OCI-LY7 (cell line): ENCODE data around the gene IARS2. TPM values are rescaled to one million over a fixed set of nuclear protein-coding genes. Genes with fewer than 3 reads are reported as not detected.

Experiments
- BruUV-seq: library from RNA; stranded (reverse); fragments of 400-500 nt; replicated peaks from 2 replicates; lab custom pipeline; 2021; lab: Mats Ljungman, UMichigan
- CTCF ChIA-PET: fragments of 300-600 bp; sonication (Branson Sonifier 250); formaldehyde crosslinking; loops from one replicate; lab custom pipeline; 2022; ENCODE audit warnings: antibody characterized with exemption; ENCODE audit not compliant: unreplicated experiment; lab: Charles Lee
- POLR2A ChIA-PET: fragments of 300-600 bp; sonication (Branson Sonifier 250); formaldehyde crosslinking; loops from one replicate; lab custom pipeline; 2022; ENCODE audit warnings: antibody characterized with exemption; lab: Charles Lee
- DNase-seq: peaks from one replicate; pipeline ENCODE4 v3.0.0-alpha.2; 2015; ENCODE audit warnings: low spot score
- H2AFZ ChIP-seq: fragments of 200-600 bp; sonication (generic), shearing (Covaris generic); 2 replicates; pipeline ENCODE4 v1.6.1; 2014; ENCODE audit warnings: mild to moderate bottlenecking, antibody characterized with exemption, low read length, moderate library complexity
- H3K27ac ChIP-seq: fragments of 200-600 bp; sonication (generic); 2 replicates; pipeline ENCODE4 v1.5.1; 2014; ENCODE audit warnings: mixed run types, low read depth, mild to moderate bottlenecking, moderate library complexity, low read length, inconsistent platforms; ENCODE audit not compliant: poor library complexity, severe bottlenecking
- H3K36me3 ChIP-seq: fragments of 200-600 bp; sonication (generic); 2 replicates; pipeline ENCODE4 v1.6.1; 2014; ENCODE audit warnings: mild to moderate bottlenecking, antibody characterized with exemption, low read length, moderate library complexity, mixed read lengths; ENCODE audit not compliant: insufficient read depth
- H3K4me1 ChIP-seq: fragments of 200-600 bp; sonication (generic); 2 replicates; pipeline ENCODE4 v1.5.1; 2014; ENCODE audit warnings: mild to moderate bottlenecking, low read length; ENCODE audit not compliant: insufficient read depth, poor library complexity, severe bottlenecking
- H3K4me2 ChIP-seq: fragments of 200-600 bp; sonication (generic); 2 replicates; pipeline ENCODE4 v1.6.1; 2014; ENCODE audit warnings: mild to moderate bottlenecking, low read length
- H3K4me3 ChIP-seq: fragments of 200-600 bp; sonication (generic); 2 replicates; pipeline ENCODE4 v1.5.1; 2014; ENCODE audit warnings: mild to moderate bottlenecking, low read depth, low read length; ENCODE audit not compliant: poor library complexity, severe bottlenecking
- H3K79me2 ChIP-seq: fragments of 200-600 bp; sonication (generic); 2 replicates; pipeline ENCODE4 v1.6.1; 2016; ENCODE audit warnings: low read depth, mild to moderate bottlenecking, low read length, moderate library complexity, mixed read lengths; ENCODE audit not compliant: insufficient read depth
- H3K9me2 ChIP-seq: fragments of 200-600 bp; sonication (generic); 2 replicates; pipeline ENCODE4 v1.6.1; 2016; ENCODE audit warnings: mild to moderate bottlenecking, low read length, mixed read lengths; ENCODE audit not compliant: insufficient read depth
- H3K9me3 ChIP-seq: fragments of 200-600 bp; sonication (generic); 2 replicates; pipeline ENCODE4 v1.6.1; 2014; ENCODE audit warnings: mild to moderate bottlenecking, mixed run types, low read length, mixed read lengths
- H4K20me1 ChIP-seq: fragments of 200-600 bp; sonication (generic); 2 replicates; pipeline ENCODE4 v1.6.1; 2014; ENCODE audit warnings: mild to moderate bottlenecking, antibody characterized with exemption, low read length, moderate library complexity, mixed read lengths; ENCODE audit not compliant: insufficient read depth
- EZH2phosphoT487 ChIP-seq: fragments of 200-600 bp; sonication (generic); IDR thresholded peaks from 2 replicates; pipeline ENCODE4 v1.6.1; 2018; ENCODE audit warnings: low read depth, borderline replicate concordance, mild to moderate bottlenecking, mixed run types, antibody characterized with exemption, low read length, moderate library complexity, mixed read lengths
- intact Hi-C: fragments of 100-400 bp; cut with micrococcal nuclease; formaldehyde crosslinking; loops from one replicate; pipeline ENCODE4 v1.10.0; 2022; ENCODE audit not compliant: unreplicated experiment
- total RNA-seq, 2 experiments: library from RNA; depleted of rRNA in 1 of 2; stranded (reverse); fragments of >200 nt in 1 of 2; shearing (Covaris generic) in 1 of 2; gene quantifications; 2 replicates each; pipeline ENCODE4 v1.2.3, GENCODE V29; 2014 to 2022
- TF ChIP-seq, protein P1 (sequence below): fragments of 200-600 bp; sonication (generic); conservative IDR thresholded peaks from 2 replicates; pipeline ENCODE4 v1.5.1; 2014; ENCODE audit warnings: mild to moderate bottlenecking, antibody characterized with exemption, low read length, moderate library complexity, mixed read lengths

The IARS2 gene
- total RNA-seq, 2 experiments from 2014 or later: 62.6 to 91.3 TPM

DNA sequence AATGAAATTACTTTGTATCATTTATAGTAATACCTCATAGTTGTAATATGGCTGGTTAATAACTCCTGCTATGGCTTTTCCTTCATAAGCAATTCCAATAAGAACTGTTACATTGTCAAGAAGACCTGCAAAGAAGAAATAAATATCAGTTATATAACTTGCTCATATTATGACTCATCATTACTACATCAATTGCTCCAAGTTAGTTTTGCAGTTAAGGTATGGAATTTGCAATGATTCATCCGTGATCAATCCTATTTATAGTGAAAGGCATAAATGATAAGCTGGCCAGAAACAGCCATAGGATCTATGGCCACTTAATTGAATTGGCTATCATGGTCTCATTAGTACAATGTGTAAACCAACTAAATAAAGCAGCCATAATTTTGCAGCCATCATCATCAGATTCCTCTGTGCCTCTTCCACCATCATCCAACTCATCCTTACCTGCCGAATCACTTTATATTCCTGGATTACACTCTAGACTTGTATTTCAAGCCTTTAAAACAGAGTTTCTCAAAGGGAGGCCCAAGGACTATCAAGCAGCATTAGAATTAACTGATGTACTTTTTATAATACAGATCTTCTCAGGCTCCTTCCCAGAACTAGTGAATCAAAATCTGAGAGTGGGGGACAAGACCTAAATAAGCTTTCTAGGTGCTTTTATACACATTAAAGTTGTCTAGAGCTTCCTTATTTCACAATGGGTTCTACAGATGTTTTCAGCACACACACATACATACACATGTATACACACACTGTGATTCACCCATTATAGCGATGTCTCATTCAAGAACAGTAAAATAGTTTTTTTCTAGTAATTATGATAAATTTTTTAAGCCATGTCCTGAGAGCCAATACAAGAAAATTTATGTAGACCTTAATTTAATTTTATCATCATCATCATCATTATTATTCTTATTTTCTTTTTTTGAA lies 26.4 kb upstream of the IARS2 start:
- Histone ChIP-seq H3K4me2 (no peak overlapping the region), H3K4me3 (no peak overlapping the region), H3K79me2 (no peaks in the 10 kb centered on the region), H3K4me1 (no peaks in the 10 kb centered on the region), H4K20me1 (no peaks in the 10 kb centered on the region), H2AFZ (no peak overlapping the region), H3K9me3 (no peaks in the 10 kb centered on the region), H3K9me2 (no peaks in the 10 kb centered on the region), H3K27ac (no peak overlapping the region), H3K36me3 (peaks cover 88% of the 10 kb centered on the region)
- TF ChIP-seq, protein P1, sequence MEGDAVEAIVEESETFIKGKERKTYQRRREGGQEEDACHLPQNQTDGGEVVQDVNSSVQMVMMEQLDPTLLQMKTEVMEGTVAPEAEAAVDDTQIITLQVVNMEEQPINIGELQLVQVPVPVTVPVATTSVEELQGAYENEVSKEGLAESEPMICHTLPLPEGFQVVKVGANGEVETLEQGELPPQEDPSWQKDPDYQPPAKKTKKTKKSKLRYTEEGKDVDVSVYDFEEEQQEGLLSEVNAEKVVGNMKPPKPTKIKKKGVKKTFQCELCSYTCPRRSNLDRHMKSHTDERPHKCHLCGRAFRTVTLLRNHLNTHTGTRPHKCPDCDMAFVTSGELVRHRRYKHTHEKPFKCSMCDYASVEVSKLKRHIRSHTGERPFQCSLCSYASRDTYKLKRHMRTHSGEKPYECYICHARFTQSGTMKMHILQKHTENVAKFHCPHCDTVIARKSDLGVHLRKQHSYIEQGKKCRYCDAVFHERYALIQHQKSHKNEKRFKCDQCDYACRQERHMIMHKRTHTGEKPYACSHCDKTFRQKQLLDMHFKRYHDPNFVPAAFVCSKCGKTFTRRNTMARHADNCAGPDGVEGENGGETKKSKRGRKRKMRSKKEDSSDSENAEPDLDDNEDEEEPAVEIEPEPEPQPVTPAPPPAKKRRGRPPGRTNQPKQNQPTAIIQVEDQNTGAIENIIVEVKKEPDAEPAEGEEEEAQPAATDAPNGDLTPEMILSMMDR: no peak
- no peak for TF ChIP-seq EZH2phosphoT487
- no peak for DNase-seq
- ChIA-PET CTCF (no interaction called here), POLR2A (interaction anchor here (0.6 to 1.6 kb wide), 11 partner anchors 9 to 1734 kb away, joined by 3 to 6 read pairs (median 3); no protein-coding TSS in a partner anchor)
- intact Hi-C loops: no loop called here
- BruUV-seq: no TSS peak

DNA sequence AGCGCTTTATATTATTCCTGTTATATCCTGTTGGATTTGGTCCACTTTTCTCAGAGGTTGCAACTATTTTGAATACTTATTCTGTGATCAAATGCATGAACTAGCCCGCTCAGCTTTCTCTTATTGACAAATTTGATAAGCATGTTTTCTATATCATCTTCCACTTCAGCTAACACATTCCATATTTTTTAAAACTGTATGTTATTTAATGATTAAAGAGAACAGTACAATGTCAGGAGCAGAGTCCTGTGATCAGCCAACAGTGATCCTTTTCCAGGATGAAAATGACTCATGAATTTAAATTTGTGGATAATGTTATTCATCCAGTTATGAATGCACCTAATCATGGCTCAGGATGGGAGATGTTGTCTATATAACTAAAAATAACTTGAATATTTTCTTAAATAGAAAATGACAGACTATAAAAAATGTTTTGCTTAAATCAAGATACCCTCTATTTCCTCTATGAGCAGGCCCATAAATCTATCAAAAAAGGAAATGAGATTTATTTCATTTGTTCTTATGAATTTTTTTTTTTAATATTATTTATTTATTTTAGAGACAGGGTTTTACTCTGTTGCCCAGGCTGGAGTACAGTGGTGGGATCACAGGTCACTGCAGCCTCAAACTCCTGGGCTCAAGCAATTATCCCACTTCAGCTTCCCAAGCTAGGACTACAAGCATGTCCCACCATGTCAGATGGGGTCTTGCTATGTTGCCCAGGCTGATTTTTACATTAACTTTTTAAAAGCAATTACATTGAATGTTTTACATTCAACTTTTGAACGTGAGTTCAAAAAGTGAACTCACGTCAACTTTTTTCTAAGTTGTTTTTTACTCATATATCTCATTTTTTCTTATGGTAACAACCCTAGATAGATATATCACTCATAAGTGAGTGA lies 16.8 kb upstream of the IARS2 start:
- H3K4me1 ChIP-seq: no peaks in the 10 kb centered on the region
- POLR2A ChIA-PET: interaction anchor here (0.7 to 1.0 kb wide), 3 partner anchors 10 to 44 kb away, joined by 3 to 4 read pairs (median 3); partner anchors contain the start of gene IARS2
- H3K27ac ChIP-seq: no peak overlapping the region
- H3K36me3 ChIP-seq: peaks cover 86% of the 10 kb centered on the region
- TF ChIP-seq, protein P1: no peak
- no peak for TF ChIP-seq EZH2phosphoT487
- H4K20me1 ChIP-seq: no peaks in the 10 kb centered on the region
- no peak overlapping the region for H2AFZ ChIP-seq
- no peak overlapping the region for H3K4me3 ChIP-seq
- no peaks in the 10 kb centered on the region for H3K9me2 ChIP-seq
- H3K9me3 ChIP-seq: no peaks in the 10 kb centered on the region
- intact Hi-C loops: no loop called here
- no TSS peak for BruUV-seq
- H3K4me2 ChIP-seq: no peak overlapping the region
- CTCF ChIA-PET: no interaction called here
- DNase-seq: no peak
- H3K79me2 ChIP-seq: peaks cover 38% of the 10 kb centered on the region; the same call in 1 of the 2 replicates
